HUES6 (cell line): ENCODE measurements around the gene SOHLH1.

Experiments used
- H3K27ac ChIP-seq: 2 replicates; pipeline ENCODE4 v1.7.0; 2013; ENCODE audit warnings: low read depth, mild to moderate bottlenecking, low read length, inconsistent platforms
- H3K27me3 ChIP-seq: 2 replicates; pipeline ENCODE4 v1.6.1; 2013; ENCODE audit warnings: low read length; ENCODE audit not compliant: control insufficient read depth, insufficient read depth
- H3K36me3 ChIP-seq: 2 replicates; pipeline ENCODE4 v1.6.1; 2013; ENCODE audit warnings: low read length; ENCODE audit not compliant: control insufficient read depth, insufficient read depth
- H3K4me1 ChIP-seq: 2 replicates; pipeline ENCODE4 v1.6.1; 2013; ENCODE audit warnings: low read length; ENCODE audit not compliant: control insufficient read depth, insufficient read depth
- H3K4me3 ChIP-seq: 2 replicates; pipeline ENCODE4 v1.5.1; 2013; ENCODE audit warnings: low read depth, low read length
- H3K9ac ChIP-seq: one replicate; pipeline ENCODE4 v1.6.1; 2013; ENCODE audit warnings: mild to moderate bottlenecking, low read length
- H3K9me3 ChIP-seq: 2 replicates; pipeline ENCODE4 v1.6.1; 2013; ENCODE audit warnings: low read depth, low read length; ENCODE audit not compliant: control insufficient read depth, insufficient read depth

The SOHLH1 gene

DNA sequence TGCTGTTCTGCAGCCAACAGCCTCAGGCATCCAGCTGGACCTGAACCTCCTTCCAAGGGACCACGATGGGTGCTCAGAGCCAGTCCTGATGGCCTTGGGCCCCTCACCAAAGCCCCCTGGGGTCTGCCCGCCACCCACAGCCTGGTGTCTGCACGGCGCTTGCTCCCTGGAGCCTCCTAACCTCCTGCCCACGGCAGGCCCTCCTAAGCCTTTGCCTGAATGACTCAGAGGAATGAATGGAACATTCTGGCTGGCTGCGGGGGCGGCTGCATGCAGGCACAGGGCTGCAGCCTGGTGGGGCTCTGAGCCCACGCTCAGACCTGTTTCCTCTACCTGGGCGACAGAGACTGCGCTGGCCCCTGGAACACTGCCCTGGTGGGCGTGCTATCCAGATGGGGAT is 6.9 kb downstream of the SOHLH1 start:
- no peak overlapping the region for H3K27ac ChIP-seq
- H3K4me1 ChIP-seq, result no peaks in the 10 kb centered on the region
- H3K36me3 ChIP-seq, result no peaks in the 10 kb centered on the region
- H3K9me3 ChIP-seq, result no peaks in the 10 kb centered on the region
- H3K9ac ChIP-seq, result no peak overlapping the region
- H3K27me3 ChIP-seq, result no peaks in the 10 kb centered on the region
- no peak overlapping the region for H3K4me3 ChIP-seq

DNA sequence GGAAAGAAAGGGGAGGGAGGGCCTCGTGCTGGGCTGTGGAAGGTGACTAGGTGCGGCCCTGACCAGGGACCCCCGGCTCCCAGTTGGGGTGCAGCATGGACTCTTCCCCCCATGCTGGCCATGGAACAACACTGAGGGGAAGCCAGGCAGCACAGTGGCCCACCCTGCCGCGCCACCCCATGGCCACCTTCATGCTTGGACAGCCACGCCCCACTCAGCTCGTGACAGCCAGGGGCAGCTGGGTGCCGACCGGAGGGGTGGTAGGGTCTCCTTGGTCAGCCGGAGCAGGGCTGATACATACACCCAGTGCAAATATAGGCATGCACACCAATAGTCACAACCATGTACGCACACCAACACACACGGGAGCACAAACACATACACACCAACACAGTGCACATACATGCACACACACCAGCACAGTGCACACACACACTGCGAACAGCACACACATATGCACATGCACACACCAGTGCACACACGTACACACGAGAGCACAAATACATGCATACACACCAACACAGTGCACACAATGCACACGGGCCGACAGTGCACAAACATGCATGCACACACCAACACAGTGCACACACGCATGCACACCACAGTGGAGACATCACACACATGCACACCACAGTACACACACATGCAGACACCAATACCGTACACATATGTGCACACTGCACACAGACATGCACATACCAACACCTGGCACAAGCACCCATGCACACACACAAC is 8.3 kb downstream of the SOHLH1 start:
- Histone ChIP-seq H3K4me1 (no peaks in the 10 kb centered on the region), H3K9me3 (no peaks in the 10 kb centered on the region), H3K27ac (no peak overlapping the region), H3K36me3 (no peaks in the 10 kb centered on the region), H3K4me3 (no peak overlapping the region), H3K9ac (no peak overlapping the region), H3K27me3 (no peaks in the 10 kb centered on the region)

DNA sequence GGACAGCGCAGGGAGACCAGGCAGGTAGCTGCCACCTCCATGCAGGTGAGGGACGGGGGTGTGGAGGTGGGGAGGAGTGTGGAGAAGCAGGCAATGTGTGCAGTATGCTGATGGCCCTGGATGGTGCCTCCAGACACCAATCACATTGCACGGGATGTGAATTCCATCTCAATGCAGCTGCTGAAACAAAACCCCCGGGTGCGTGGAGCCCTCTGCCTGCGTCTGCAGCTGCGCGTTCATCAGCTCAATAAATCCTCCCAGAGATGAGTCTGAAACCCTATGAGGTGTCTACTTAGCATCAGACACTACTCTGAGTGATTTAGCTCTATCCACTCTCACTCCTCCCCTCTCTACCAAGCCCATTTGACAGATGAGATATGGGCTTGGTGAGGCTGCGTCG is 10.3 kb downstream of the SOHLH1 start:
- no peak overlapping the region for H3K27ac ChIP-seq
- H3K9me3 ChIP-seq, result no peaks in the 10 kb centered on the region
- no peaks in the 10 kb centered on the region for H3K4me1 ChIP-seq
- no peak overlapping the region for H3K9ac ChIP-seq
- H3K27me3 ChIP-seq, result no peaks in the 10 kb centered on the region
- H3K4me3 ChIP-seq, result no peak overlapping the region
- no peaks in the 10 kb centered on the region for H3K36me3 ChIP-seq

DNA sequence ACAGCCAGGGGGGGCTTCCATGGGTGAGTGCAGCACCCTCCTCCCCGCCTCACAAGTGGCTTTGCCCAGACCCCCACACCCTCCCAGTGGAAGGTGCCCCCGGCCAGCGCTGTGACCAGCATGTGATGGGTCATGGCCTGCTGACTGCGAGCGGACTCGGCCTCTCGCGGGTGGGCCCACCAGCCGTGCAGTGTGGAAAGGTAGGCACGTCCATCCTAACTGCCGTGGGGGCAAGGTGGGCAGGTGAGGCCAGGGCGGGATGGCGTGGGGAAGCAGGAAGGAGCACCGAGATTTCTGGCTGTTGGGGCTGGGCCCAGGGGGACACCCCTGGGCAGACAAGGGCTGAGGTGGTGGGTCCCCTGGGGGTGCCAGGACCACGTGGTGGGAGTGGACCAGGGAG is 12.1 kb downstream of the SOHLH1 start:
- H3K4me1 ChIP-seq, result no peaks in the 10 kb centered on the region
- no peaks in the 10 kb centered on the region for H3K9me3 ChIP-seq
- no peak overlapping the region for H3K27ac ChIP-seq
- no peak overlapping the region for H3K4me3 ChIP-seq
- H3K9ac ChIP-seq, result no peak overlapping the region
- no peaks in the 10 kb centered on the region for H3K36me3 ChIP-seq
- no peaks in the 10 kb centered on the region for H3K27me3 ChIP-seq

DNA sequence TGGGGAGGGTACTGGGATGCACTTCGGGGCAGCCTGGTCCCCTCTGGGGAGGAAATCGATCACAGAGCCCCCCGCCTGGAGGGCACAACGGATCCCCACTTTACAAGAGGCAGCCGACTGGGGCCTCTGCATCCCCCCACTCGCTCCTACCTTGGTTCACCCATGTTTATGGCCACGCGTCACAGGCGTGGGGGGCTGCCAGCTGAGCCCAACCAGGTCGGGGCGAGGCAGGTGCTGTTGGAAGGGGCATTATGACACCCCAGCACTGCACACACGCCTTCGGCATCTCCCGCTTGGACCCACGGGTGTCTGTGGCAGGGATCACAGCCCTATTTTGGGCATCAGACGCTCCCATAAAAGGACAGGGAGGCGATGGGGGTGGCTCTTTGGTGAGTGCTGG is 14.6 kb downstream of the SOHLH1 start:
- Histone ChIP-seq H3K9ac (no peak overlapping the region), H3K27ac (no peak overlapping the region), H3K27me3 (no peaks in the 10 kb centered on the region), H3K36me3 (no peaks in the 10 kb centered on the region), H3K4me3 (no peak overlapping the region), H3K9me3 (no peaks in the 10 kb centered on the region), H3K4me1 (no peaks in the 10 kb centered on the region)

DNA sequence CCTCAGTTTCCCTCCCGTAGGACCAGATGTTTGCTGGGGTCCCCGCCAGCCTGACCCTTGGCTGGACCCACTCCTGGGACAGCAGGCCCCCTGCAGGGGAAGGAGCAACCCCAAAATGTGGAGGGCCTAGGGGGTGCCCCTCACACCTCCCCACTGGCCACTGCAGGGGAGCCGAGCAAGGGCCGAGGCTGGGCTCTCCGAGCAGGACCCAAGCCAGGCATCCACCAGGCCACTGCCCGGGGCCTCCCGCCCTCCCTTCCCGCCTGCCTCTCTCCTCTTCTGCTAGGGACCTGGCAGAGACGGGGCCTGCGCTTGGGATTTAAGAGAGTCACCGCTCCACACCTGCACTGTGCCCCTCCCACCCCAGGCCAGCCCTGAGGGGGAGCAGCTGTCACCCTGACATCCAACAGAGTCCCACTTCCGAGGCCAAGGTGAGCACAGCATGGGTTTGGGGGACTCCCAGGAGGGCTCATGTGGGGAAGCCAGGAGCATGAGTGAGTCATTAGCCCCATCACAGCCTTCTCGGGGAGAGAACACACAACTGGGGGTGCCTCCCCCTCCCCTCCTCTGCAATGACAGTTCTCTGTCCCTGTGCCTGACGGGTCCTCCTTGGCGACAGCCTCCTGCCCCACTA is 15.8 kb downstream of the SOHLH1 start:
- H3K27ac ChIP-seq, result no peak overlapping the region
- H3K27me3 ChIP-seq, result no peaks in the 10 kb centered on the region
- H3K4me1 ChIP-seq, result no peaks in the 10 kb centered on the region
- H3K4me3 ChIP-seq, result no peak overlapping the region
- H3K36me3 ChIP-seq, result no peaks in the 10 kb centered on the region
- no peaks in the 10 kb centered on the region for H3K9me3 ChIP-seq
- H3K9ac ChIP-seq, result no peak overlapping the region

DNA sequence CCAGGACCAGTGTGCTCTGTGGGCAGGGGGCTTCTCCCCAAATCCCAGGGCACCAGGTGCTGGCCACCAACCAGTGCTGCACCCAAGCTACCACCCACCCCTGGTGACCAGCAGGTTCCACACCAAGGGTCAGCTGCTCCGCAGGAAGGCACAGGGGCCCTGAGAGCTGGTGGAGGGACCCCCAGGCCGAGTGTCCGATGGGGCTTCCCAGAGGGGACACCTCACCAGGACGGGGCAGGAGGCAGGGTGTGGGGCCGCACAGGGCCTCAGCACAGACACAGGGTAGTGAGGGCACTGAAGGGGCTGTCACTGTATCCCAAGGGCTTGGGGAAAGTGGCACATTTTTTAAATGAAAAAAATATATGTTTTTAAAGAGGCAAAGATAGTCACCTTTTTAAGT is 18.1 kb downstream of the SOHLH1 start:
- no peaks in the 10 kb centered on the region for H3K4me1 ChIP-seq
- H3K36me3 ChIP-seq, result no peaks in the 10 kb centered on the region
- no peak overlapping the region for H3K4me3 ChIP-seq
- H3K27ac ChIP-seq, result no peak overlapping the region
- H3K27me3 ChIP-seq, result no peaks in the 10 kb centered on the region
- no peaks in the 10 kb centered on the region for H3K9me3 ChIP-seq
- no peak overlapping the region for H3K9ac ChIP-seq

DNA sequence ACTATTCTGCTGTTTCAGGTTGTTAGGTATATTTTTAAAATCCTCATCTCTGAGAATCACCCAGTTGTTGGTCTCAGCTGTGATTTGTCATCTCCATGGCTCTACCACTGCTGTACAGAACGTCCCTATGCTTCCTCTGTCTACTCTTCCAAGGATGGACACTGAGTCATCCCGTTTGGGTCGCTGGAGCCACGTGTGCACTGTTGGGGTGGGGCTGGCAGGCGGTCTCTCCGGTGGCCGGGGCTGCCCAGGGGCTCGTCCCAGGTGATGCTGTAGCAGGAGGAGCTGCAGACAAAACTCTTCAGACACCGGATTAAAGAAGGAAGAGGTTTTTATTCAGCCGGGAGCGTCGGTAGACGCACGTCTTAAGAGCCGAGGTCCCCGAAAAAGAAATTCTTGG is 19.2 kb downstream of the SOHLH1 start:
- Histone ChIP-seq H3K4me3 (no peak overlapping the region), H3K36me3 (no peaks in the 10 kb centered on the region), H3K27me3 (no peaks in the 10 kb centered on the region), H3K4me1 (no peaks in the 10 kb centered on the region), H3K9ac (no peak overlapping the region), H3K27ac (no peak overlapping the region), H3K9me3 (no peaks in the 10 kb centered on the region)

DNA sequence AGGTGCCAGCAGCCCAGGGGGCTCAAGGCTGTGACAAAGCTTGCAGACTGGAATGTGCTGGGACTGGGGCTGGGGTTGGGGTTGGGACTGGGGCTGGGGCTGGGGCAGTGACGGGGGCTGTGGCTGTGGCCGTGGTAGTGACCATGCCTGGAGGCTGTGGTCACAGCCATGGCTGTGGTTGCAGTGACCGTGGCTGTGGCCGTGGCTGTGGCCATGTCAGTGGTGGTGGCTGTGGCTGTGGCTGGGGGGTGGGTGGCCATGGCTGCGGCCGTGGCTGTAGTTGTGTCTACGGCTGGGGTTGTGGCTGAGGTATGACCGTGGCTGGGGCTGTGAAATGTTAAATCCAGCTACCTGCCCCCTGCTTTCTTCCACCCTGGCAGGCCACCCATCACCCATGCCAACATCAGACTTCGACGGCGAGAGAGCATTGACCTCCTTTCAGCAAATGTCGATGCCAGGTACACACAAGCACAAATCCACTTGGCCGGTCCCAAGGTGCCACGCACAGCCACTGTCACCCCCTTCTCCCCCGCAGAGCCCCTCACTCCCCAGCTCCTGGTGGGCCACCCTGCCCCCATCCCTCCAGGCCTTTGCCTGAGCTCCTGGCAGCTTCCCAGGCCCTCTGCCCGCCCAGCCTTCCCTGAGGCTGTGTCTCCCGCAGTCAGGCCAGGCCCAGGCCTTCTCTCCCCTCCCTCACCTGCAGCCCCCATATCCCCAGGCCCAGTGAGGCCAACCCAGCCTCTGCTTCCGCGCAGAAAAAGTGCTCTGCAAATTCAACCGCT is 20.9 kb downstream of the SOHLH1 start:
- no peaks in the 10 kb centered on the region for H3K9me3 ChIP-seq
- no peaks in the 10 kb centered on the region for H3K27me3 ChIP-seq
- H3K4me3 ChIP-seq, result no peak overlapping the region
- H3K9ac ChIP-seq, result no peak overlapping the region
- no peaks in the 10 kb centered on the region for H3K36me3 ChIP-seq
- no peaks in the 10 kb centered on the region for H3K4me1 ChIP-seq
- H3K27ac ChIP-seq, result no peak overlapping the region

DNA sequence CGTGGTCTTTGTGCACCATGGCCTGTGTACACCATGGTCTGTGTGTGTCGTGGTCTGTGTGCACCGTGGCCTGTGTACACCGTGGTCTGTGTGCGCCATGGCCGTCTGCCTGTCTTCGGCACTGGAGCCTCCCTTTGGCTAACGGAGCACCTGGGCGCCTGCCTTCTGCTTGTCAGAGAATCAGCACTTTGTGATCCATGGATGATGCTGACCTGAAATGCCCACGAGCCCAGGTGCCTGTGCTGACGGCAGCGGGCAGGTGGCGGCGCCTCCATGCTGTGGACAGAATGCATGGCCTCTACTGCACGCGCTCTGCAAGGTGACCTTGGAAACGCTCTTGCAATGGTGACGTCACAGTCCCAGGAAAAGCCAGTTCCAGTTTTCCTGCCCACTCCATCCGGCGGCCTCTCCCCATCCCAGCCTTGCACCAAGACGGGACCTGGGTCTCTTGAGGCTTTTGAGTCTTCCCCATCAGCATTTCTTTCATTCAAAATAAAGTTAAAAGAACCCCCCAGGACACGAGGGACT is 21.6 kb downstream of the SOHLH1 start:
- Histone ChIP-seq H3K27ac (no peak overlapping the region), H3K36me3 (no peaks in the 10 kb centered on the region), H3K4me1 (no peaks in the 10 kb centered on the region), H3K4me3 (no peak overlapping the region), H3K27me3 (no peaks in the 10 kb centered on the region), H3K9ac (no peak overlapping the region), H3K9me3 (no peaks in the 10 kb centered on the region)

DNA sequence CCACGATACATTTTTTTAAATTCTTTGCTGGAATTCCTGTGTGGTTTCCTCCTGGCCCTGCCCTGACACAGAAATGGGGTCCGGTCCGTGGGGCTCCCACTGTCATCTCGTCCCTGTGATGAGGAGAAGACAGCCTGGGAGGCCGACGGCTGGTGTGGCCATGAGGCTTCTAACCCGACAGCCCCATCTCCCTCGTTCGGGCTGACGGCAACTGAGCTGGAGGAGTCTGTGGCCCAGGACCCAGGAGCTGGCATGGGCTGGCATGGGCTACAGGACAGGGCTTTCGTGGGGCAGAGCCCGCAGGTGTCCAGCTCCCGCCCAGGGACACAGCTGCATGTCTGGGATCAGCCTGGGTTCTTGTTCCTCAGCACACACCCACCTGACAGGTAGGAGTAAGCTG is 22.4 kb downstream of the SOHLH1 start:
- Histone ChIP-seq H3K4me3 (no peak overlapping the region), H3K9me3 (no peaks in the 10 kb centered on the region), H3K4me1 (peaks cover 1% of the 10 kb centered on the region; the same call in 1 of the 2 replicates), H3K9ac (no peak overlapping the region), H3K36me3 (no peaks in the 10 kb centered on the region), H3K27ac (no peak overlapping the region), H3K27me3 (no peaks in the 10 kb centered on the region)
